Effector memory CD8-positive, alpha-beta T cell (primary cell): ENCODE data around the gene SPDYE17.
"Not testable (repeated sequence)": the region's sequence is repeated elsewhere in the genome, so short reads cannot be mapped to it uniquely, and the experiment has no call there.

Experiments
- ATAC-seq: fragments of 150-1000 bp; cut with Tn5 transposase; replicated peaks from 2 replicates; pipeline ENCODE4 v1.10.0; 2021; ENCODE audit warnings: mild to moderate bottlenecking, moderate library complexity
- DNase-seq, 3 experiments: peaks; one replicate each; pipeline ENCODE4 v3.0.0; 2021
- H3K27ac Mint-ChIP-seq, 2 donors: one replicate each; pipeline ENCODE4 v1.8.0; 2022; ENCODE audit warnings: mild to moderate bottlenecking in 2 of 2, mixed read lengths in 2 of 2, moderate library complexity in 2 of 2
- H3K27me3 Mint-ChIP-seq, 2 donors: one replicate each; pipeline ENCODE4 v1.8.0; 2022; ENCODE audit warnings: mixed read lengths in 2 of 2
- H3K36me3 Mint-ChIP-seq: one replicate; pipeline ENCODE4 v1.8.0; 2022; ENCODE audit warnings: mild to moderate bottlenecking, moderate library complexity, mixed read lengths; ENCODE audit not compliant: insufficient read depth
- H3K4me1 Mint-ChIP-seq, 2 donors: one replicate each; pipeline ENCODE4 v1.8.0; 2022; ENCODE audit warnings: low read depth in 2 of 2, mixed read lengths in 2 of 2
- H3K4me3 Mint-ChIP-seq, 2 donors: one replicate each; pipeline ENCODE4 v1.8.0; 2022; ENCODE audit warnings: mild to moderate bottlenecking in 2 of 2, mixed read lengths in 2 of 2, moderate library complexity in 2 of 2
- H3K9me3 Mint-ChIP-seq, 2 donors: one replicate each; pipeline ENCODE4 v1.8.0; 2022; ENCODE audit warnings: mixed read lengths in 2 of 2

The SPDYE17 gene

GRCh38 chr7:76993831-76994230 is 38.3 kb downstream of the SPDYE17 start:
- H3K4me3 Mint-ChIP-seq, H3K27ac Mint-ChIP-seq, H3K27me3 Mint-ChIP-seq, ATAC-seq, H3K36me3 Mint-ChIP-seq, H3K4me1 Mint-ChIP-seq, H3K9me3 Mint-ChIP-seq, DNase-seq: not testable (repeated sequence)

- not testable (repeated sequence) for DNase-seq, H3K36me3 Mint-ChIP-seq, H3K27me3 Mint-ChIP-seq, H3K27ac Mint-ChIP-seq, ATAC-seq, H3K9me3 Mint-ChIP-seq, H3K4me1 Mint-ChIP-seq, H3K4me3 Mint-ChIP-seq
These were observed 39.3 kb downstream of the SPDYE17 start for GRCh38 chr7:76992871-76993270.

GRCh38 chr7:76992204-76992603 is 40.0 kb downstream of the SPDYE17 start:
- ATAC-seq, H3K27me3 Mint-ChIP-seq, DNase-seq, H3K4me3 Mint-ChIP-seq, H3K36me3 Mint-ChIP-seq, H3K9me3 Mint-ChIP-seq, H3K4me1 Mint-ChIP-seq, H3K27ac Mint-ChIP-seq: not testable (repeated sequence)

GRCh38 chr7:76990202-76990601 is 42.0 kb downstream of the SPDYE17 start:
- H3K4me3 Mint-ChIP-seq, H3K9me3 Mint-ChIP-seq, ATAC-seq, DNase-seq, H3K27ac Mint-ChIP-seq, H3K4me1 Mint-ChIP-seq, H3K27me3 Mint-ChIP-seq, H3K36me3 Mint-ChIP-seq: not testable (repeated sequence)

GRCh38 chr7:76985924-76986717 is 46.0 kb downstream of the SPDYE17 start:
- not testable (repeated sequence) for H3K27ac Mint-ChIP-seq, ATAC-seq, H3K36me3 Mint-ChIP-seq, H3K27me3 Mint-ChIP-seq, DNase-seq, H3K9me3 Mint-ChIP-seq, H3K4me1 Mint-ChIP-seq, H3K4me3 Mint-ChIP-seq

- H3K27me3 Mint-ChIP-seq, H3K4me3 Mint-ChIP-seq, H3K4me1 Mint-ChIP-seq, H3K9me3 Mint-ChIP-seq, DNase-seq, H3K27ac Mint-ChIP-seq: not testable (repeated sequence)
- ATAC-seq = peak; percentile 98
- peaks cover 13% of the 10 kb centered on the region for H3K36me3 Mint-ChIP-seq
These were observed 47.4 kb downstream of the SPDYE17 start for GRCh38 chr7:76984784-76985136.

GRCh38 chr7:76983937-76984783 is 48.0 kb downstream of the SPDYE17 start:
- not testable (repeated sequence) for H3K27ac Mint-ChIP-seq, DNase-seq, H3K4me3 Mint-ChIP-seq, H3K9me3 Mint-ChIP-seq, H3K4me1 Mint-ChIP-seq, H3K27me3 Mint-ChIP-seq
- H3K36me3 Mint-ChIP-seq = peaks cover 19% of the 10 kb centered on the region
- ATAC-seq = peak; percentile 18

GRCh38 chr7:76983333-76983732 is 48.8 kb downstream of the SPDYE17 start:
- not testable (repeated sequence) for DNase-seq, ATAC-seq

GRCh38 chr7:76982501-76982900 is 49.7 kb downstream of the SPDYE17 start:
- H3K27me3 Mint-ChIP-seq, H3K4me1 Mint-ChIP-seq, H3K27ac Mint-ChIP-seq, ATAC-seq, DNase-seq, H3K9me3 Mint-ChIP-seq, H3K4me3 Mint-ChIP-seq: not testable (repeated sequence)
- peaks cover 27% of the 10 kb centered on the region for H3K36me3 Mint-ChIP-seq

More at GRCh38 chr7:76983333-76983732, 48.8 kb downstream of the SPDYE17 start:
- peaks cover 24% of the 10 kb centered on the region for H3K36me3 Mint-ChIP-seq
- not testable (repeated sequence) for H3K27me3 Mint-ChIP-seq, H3K27ac Mint-ChIP-seq, H3K4me1 Mint-ChIP-seq, H3K9me3 Mint-ChIP-seq, H3K4me3 Mint-ChIP-seq

- not testable (repeated sequence) for H3K9me3 Mint-ChIP-seq, H3K27me3 Mint-ChIP-seq, H3K4me3 Mint-ChIP-seq, H3K27ac Mint-ChIP-seq, H3K4me1 Mint-ChIP-seq, ATAC-seq, DNase-seq
- peaks cover 27% of the 10 kb centered on the region for H3K36me3 Mint-ChIP-seq
These were observed 50.8 kb downstream of the SPDYE17 start for GRCh38 chr7:76981187-76981970.

GRCh38 chr7:76980576-76980975 is 51.6 kb downstream of the SPDYE17 start:
- not testable (repeated sequence) for H3K27ac Mint-ChIP-seq, ATAC-seq, DNase-seq, H3K4me3 Mint-ChIP-seq, H3K4me1 Mint-ChIP-seq, H3K9me3 Mint-ChIP-seq, H3K27me3 Mint-ChIP-seq
- H3K36me3 Mint-ChIP-seq = peaks cover 27% of the 10 kb centered on the region

GRCh38 chr7:76977761-76978367 is 54.3 kb downstream of the SPDYE17 start:
- peaks cover 34% of the 10 kb centered on the region for H3K36me3 Mint-ChIP-seq
- ATAC-seq, H3K27ac Mint-ChIP-seq, H3K4me3 Mint-ChIP-seq, H3K4me1 Mint-ChIP-seq, DNase-seq, H3K9me3 Mint-ChIP-seq, H3K27me3 Mint-ChIP-seq: not testable (repeated sequence)
